HCT116 (cell line): ENCODE results near the gene PHACTR1. TPM values are rescaled to one million over a fixed set of nuclear protein-coding genes. Genes with fewer than 3 reads are reported as not detected.

Source experiments
- ATAC-seq: fragments of 200-7000 bp; cut with Tn5 transposase; 2 replicates; pipeline ENCODE4 v1.9.1; 2020; ENCODE audit warnings: mild to moderate bottlenecking, moderate library complexity
- BruUV-seq: library from RNA; stranded (reverse); fragments of 400-500 nt; replicated peaks from 2 replicates; lab custom pipeline; 2021; lab: Mats Ljungman, UMichigan
- CTCF ChIA-PET: fragments of 300-600 bp; sonication (Branson Sonifier 250); formaldehyde crosslinking; loops from one replicate; lab custom pipeline; 2021; ENCODE audit warnings: antibody characterized with exemption; lab: Charles Lee
- POLR2A ChIA-PET: fragments of 300-600, 350-600 bp; sonication (Branson Sonifier 250); formaldehyde crosslinking; loops from one replicate; lab custom pipeline; 2021; ENCODE audit warnings: antibody characterized with exemption; lab: Charles Lee
- RAD21 ChIA-PET, 2 experiments: fragments of 300-600 bp; sonication (Branson Sonifier 250); formaldehyde crosslinking; loops; one replicate each; lab custom pipeline; 2023; ENCODE audit warnings: low total read pairs in 2 of 2; ENCODE audit not compliant: uncharacterized antibody in 2 of 2, unreplicated experiment in 2 of 2, low non-redundant PET in 1 of 2; lab: Charles Lee
- DNase-seq: peaks from one replicate; pipeline ENCODE4 v3.0.0-alpha.2; 2010; ENCODE audit warnings: low read depth, low spot score
- H2AFZ ChIP-seq: fragments of 200-600 bp; shearing (Covaris generic), sonication (generic); 2 replicates; pipeline ENCODE4 v1.6.1; 2017; ENCODE audit warnings: low read depth, mixed run types, mixed read lengths, antibody characterized with exemption, low read length; ENCODE audit not compliant: poor library complexity, severe bottlenecking
- H3K27ac ChIP-seq: 2 replicates; pipeline ENCODE4 v1.5.1; 2012; ENCODE audit warnings: low read depth, low read length
- H3K27me3 ChIP-seq: fragments of 200-600 bp; sonication (generic); 2 replicates; pipeline ENCODE4 v1.6.1; 2016; ENCODE audit warnings: mixed run types, low read length, mixed read lengths; ENCODE audit not compliant: insufficient read depth
- H3K36me3 ChIP-seq, 2 experiments: fragments of 200-500 bp in 1 of 2; fragments of 200-600 bp in 1 of 2; sonication (Bioruptor generic) in 1 of 2; sonication (generic) in 1 of 2; 2 replicates each; pipeline versions ENCODE4 v1.5.1 to v1.6.1; 2014 to 2016; ENCODE audit warnings: low read length in 2 of 2, inconsistent platforms in 1 of 2, mixed read lengths in 1 of 2, mixed run types in 1 of 2; ENCODE audit not compliant: insufficient read depth in 2 of 2, control insufficient read depth in 1 of 2
- H3K4me1 ChIP-seq, 2 experiments: fragments of 200-600 bp in 1 of 2; sonication (generic) in 1 of 2; 2 replicates each; pipeline versions ENCODE4 v1.5.1 to v1.6.1; 2012 to 2017; ENCODE audit warnings: low read length in 2 of 2, inconsistent platforms in 1 of 2, mild to moderate bottlenecking in 1 of 2, mixed read lengths in 1 of 2, mixed run types in 1 of 2, moderate library complexity in 1 of 2; ENCODE audit not compliant: insufficient read depth in 2 of 2, control insufficient read depth in 1 of 2
- H3K4me2 ChIP-seq: fragments of 200-600 bp; sonication (generic); 2 replicates; pipeline ENCODE4 v1.6.1; 2017; ENCODE audit warnings: mixed run types, low read length, mixed read lengths
- H3K4me3 ChIP-seq, 2 experiments: fragments of 200-600 bp in 1 of 2; sonication (generic) in 1 of 2; replicated peaks in 1 of 2; 2 replicates each; pipeline ENCODE4 v1.5.1; 2011 to 2016; ENCODE audit warnings: low read length in 2 of 2, control low read depth in 1 of 2, low read depth in 1 of 2, mild to moderate bottlenecking in 1 of 2, mixed read lengths in 1 of 2, mixed run types in 1 of 2
- H3K79me2 ChIP-seq: fragments of 200-600 bp; sonication (generic); 2 replicates; pipeline ENCODE4 v1.6.1; 2017; ENCODE audit warnings: mild to moderate bottlenecking, mixed run types, low read length, moderate library complexity, mixed read lengths; ENCODE audit not compliant: insufficient read depth
- H3K9ac ChIP-seq: fragments of 200-600 bp; sonication (generic); 2 replicates; pipeline ENCODE4 v1.6.1; 2016; ENCODE audit warnings: low read length, mixed read lengths
- H3K9me2 ChIP-seq: fragments of 200-600 bp; sonication (generic), shearing (Covaris generic); 2 replicates; pipeline ENCODE4 v1.6.1; 2017; ENCODE audit warnings: mixed run types, mild to moderate bottlenecking, moderate library complexity; ENCODE audit not compliant: insufficient read depth
- H3K9me3 ChIP-seq, 2 experiments: fragments of 200-500 bp in 1 of 2; fragments of 200-600 bp in 1 of 2; sonication (Bioruptor generic) in 1 of 2; sonication (generic) in 1 of 2; 2 replicates each; pipeline ENCODE4 v1.6.1; 2014 to 2017; ENCODE audit warnings: low read length in 2 of 2, mixed read lengths in 2 of 2, inconsistent platforms in 1 of 2, low read depth in 1 of 2, mild to moderate bottlenecking in 1 of 2, mixed run types in 1 of 2, moderate library complexity in 1 of 2; ENCODE audit not compliant: control insufficient read depth in 1 of 2, insufficient read depth in 1 of 2
- H4K20me1 ChIP-seq: fragments of 200-600 bp; sonication (generic), shearing (Covaris generic); 2 replicates; pipeline ENCODE4 v1.6.1; 2017; ENCODE audit warnings: mixed run types, mild to moderate bottlenecking, moderate library complexity; ENCODE audit not compliant: insufficient read depth
- CBX3 ChIP-seq: IDR thresholded peaks from 2 replicates; pipeline ENCODE4 v1.6.1; 2012; ENCODE audit warnings: low read depth
- EZH2 ChIP-seq: fragments of 200-600 bp; sonication (generic); IDR thresholded peaks from 2 replicates; pipeline ENCODE4 v1.6.1; 2017; ENCODE audit warnings: antibody characterized with exemption, mixed run types
- EZH2phosphoT487 ChIP-seq: fragments of 200-600 bp; IDR thresholded peaks from 2 replicates; pipeline ENCODE4 v1.6.1; 2018; ENCODE audit warnings: antibody characterized with exemption, borderline replicate concordance
- FOSL1 ChIP-seq: IDR thresholded peaks from 2 replicates; pipeline ENCODE4 v1.6.1; 2012; ENCODE audit warnings: low read depth
- JUND ChIP-seq: IDR thresholded peaks from 2 replicates; pipeline ENCODE4 v1.6.1; 2012
- REST ChIP-seq: IDR thresholded peaks from 2 replicates; pipeline ENCODE4 v1.6.1; 2012; ENCODE audit warnings: low read depth
- SIN3A ChIP-seq: IDR thresholded peaks from 2 replicates; pipeline ENCODE4 v1.6.1; 2012; ENCODE audit warnings: low read depth
- SRF ChIP-seq: IDR thresholded peaks from 2 replicates; pipeline ENCODE4 v1.6.1; 2012; ENCODE audit warnings: low read depth
- YY1 ChIP-seq: IDR thresholded peaks from 2 replicates; pipeline ENCODE4 v1.6.1; 2011; ENCODE audit warnings: low read length, low read depth, moderate library complexity, mild to moderate bottlenecking; ENCODE audit not compliant: insufficient replicate concordance; ENCODE audit errors: extremely low read depth
- ZBTB33 ChIP-seq: IDR thresholded peaks from 2 replicates; pipeline ENCODE4 v1.6.1; 2011; ENCODE audit warnings: mild to moderate bottlenecking, low read length, moderate library complexity; ENCODE audit not compliant: insufficient replicate concordance; ENCODE audit errors: extremely low read depth
- intact Hi-C: fragments of 100-400 bp; cut with micrococcal nuclease; formaldehyde crosslinking; loops from 2 replicates; pipeline ENCODE4 v1.10.0; 2022
- total RNA-seq: library from RNA; stranded (reverse); gene quantifications from one replicate; pipeline ENCODE4 v1.2.1, GENCODE V29; 2021; ENCODE audit not compliant: unreplicated experiment
- TF ChIP-seq, protein P1 (sequence below), 3 experiments: fragments of 200-600 bp in 1 of 3; sonication (generic) in 1 of 3; IDR thresholded peaks in 2 of 3; conservative IDR thresholded peaks in 1 of 3; 2 replicates each; pipeline ENCODE4 v1.5.1; 2012 to 2017; ENCODE audit warnings: low read depth in 2 of 3, low read length in 2 of 3, antibody characterized with exemption in 1 of 3, borderline replicate concordance in 1 of 3, control low read depth in 1 of 3, mild to moderate bottlenecking in 1 of 3, mixed read lengths in 1 of 3, mixed run types in 1 of 3, moderate library complexity in 1 of 3; ENCODE audit not compliant: insufficient read depth in 1 of 3
- TF ChIP-seq, protein P2 (sequence below): IDR thresholded peaks from 2 replicates; pipeline ENCODE4 v1.6.1; 2012
- TF ChIP-seq, protein P3 (sequence below): IDR thresholded peaks from 2 replicates; pipeline ENCODE4 v1.6.1; 2012

PHACTR1 gene
- total RNA-seq, 1 experiment from 2014 or later = 0.17 TPM

GRCh38 chr6:13119549-13119948 is 403.0 kb downstream of the PHACTR1 start:
- Histone ChIP-seq H3K36me3 (no peaks in the 10 kb centered on the region), H3K4me2 (no peak overlapping the region), H3K4me1 (no peaks in the 10 kb centered on the region), H3K79me2 (no peaks in the 10 kb centered on the region), H4K20me1 (no peaks in the 10 kb centered on the region), H3K27ac (no peak overlapping the region), H3K9me2 (no peaks in the 10 kb centered on the region), H3K9ac (no peak overlapping the region), H3K4me3 (no peak overlapping the region), H3K9me3 (no peaks in the 10 kb centered on the region), H3K27me3 (peaks cover 80% of the 10 kb centered on the region), H2AFZ (no peak overlapping the region)
- RAD21 ChIA-PET = no interaction called here
- intact Hi-C loops = no loop called here
- DNase-seq (no peak), ATAC-seq (no peak)
- TF ChIP-seq, protein P1, sequence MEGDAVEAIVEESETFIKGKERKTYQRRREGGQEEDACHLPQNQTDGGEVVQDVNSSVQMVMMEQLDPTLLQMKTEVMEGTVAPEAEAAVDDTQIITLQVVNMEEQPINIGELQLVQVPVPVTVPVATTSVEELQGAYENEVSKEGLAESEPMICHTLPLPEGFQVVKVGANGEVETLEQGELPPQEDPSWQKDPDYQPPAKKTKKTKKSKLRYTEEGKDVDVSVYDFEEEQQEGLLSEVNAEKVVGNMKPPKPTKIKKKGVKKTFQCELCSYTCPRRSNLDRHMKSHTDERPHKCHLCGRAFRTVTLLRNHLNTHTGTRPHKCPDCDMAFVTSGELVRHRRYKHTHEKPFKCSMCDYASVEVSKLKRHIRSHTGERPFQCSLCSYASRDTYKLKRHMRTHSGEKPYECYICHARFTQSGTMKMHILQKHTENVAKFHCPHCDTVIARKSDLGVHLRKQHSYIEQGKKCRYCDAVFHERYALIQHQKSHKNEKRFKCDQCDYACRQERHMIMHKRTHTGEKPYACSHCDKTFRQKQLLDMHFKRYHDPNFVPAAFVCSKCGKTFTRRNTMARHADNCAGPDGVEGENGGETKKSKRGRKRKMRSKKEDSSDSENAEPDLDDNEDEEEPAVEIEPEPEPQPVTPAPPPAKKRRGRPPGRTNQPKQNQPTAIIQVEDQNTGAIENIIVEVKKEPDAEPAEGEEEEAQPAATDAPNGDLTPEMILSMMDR (IDR thresholded peaks at IDR 0.05 in 2 of 3, conservative IDR thresholded peaks at IDR 0.05 in 1 of 3; ENCODE audit: borderline replicate concordance in 1 of 3, insufficient read depth in 1 of 3, low read depth in 2 of 3, low read length in 2 of 3) = no peak
- TF ChIP-seq YY1 (no peak), CBX3 (no peak), EZH2phosphoT487 (no peak), JUND (no peak), ZBTB33 (no peak), EZH2 (no peak), SRF (no peak), FOSL1 (no peak), SIN3A (no peak), REST (no peak)
- TF ChIP-seq, protein P2, sequence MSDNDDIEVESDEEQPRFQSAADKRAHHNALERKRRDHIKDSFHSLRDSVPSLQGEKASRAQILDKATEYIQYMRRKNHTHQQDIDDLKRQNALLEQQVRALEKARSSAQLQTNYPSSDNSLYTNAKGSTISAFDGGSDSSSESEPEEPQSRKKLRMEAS = no peak
- TF ChIP-seq, protein P3, sequence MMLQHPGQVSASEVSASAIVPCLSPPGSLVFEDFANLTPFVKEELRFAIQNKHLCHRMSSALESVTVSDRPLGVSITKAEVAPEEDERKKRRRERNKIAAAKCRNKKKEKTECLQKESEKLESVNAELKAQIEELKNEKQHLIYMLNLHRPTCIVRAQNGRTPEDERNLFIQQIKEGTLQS = no peak
- no TSS peak for BruUV-seq
- POLR2A ChIA-PET = no interaction called here
- CTCF ChIA-PET = no interaction called here
